PC-3 (cell line): Measurements from ENCODE around the gene FRMD4B.

Source experiments
- EZH2phosphoT487 ChIP-seq: fragments of 300-600 bp; sonication (generic); IDR thresholded peaks from 2 replicates; pipeline ENCODE4 v1.6.1; 2018; ENCODE audit warnings: mild to moderate bottlenecking, antibody characterized with exemption, low read length, borderline replicate concordance
- TF ChIP-seq, protein P1 (sequence below): fragments of 300-600 bp; sonication (generic); conservative IDR thresholded peaks from 2 replicates; pipeline ENCODE4 v1.5.1; 2017; ENCODE audit warnings: antibody characterized with exemption, low read depth, mild to moderate bottlenecking, low read length

DNA sequence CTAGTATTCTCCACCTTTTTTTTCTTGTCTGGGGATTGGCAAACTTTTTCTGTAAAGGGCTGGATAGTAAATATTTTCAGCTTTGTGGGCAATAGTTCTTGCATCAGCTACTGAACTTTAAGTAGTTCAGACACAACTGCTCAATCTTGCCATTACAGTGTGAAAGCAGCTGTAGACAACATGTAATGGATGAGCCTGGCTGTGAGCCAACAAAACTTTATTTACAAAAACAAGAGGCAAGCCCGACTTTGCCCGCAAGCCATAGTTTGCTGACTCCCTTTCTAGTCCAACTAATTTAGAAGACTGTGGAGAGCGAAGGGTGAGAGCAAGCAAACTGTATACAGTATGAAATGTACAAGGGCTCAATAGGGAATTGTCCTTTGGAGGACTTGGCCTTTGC lies 6.2 kb downstream of the FRMD4B start:
- TF ChIP-seq, protein P1, sequence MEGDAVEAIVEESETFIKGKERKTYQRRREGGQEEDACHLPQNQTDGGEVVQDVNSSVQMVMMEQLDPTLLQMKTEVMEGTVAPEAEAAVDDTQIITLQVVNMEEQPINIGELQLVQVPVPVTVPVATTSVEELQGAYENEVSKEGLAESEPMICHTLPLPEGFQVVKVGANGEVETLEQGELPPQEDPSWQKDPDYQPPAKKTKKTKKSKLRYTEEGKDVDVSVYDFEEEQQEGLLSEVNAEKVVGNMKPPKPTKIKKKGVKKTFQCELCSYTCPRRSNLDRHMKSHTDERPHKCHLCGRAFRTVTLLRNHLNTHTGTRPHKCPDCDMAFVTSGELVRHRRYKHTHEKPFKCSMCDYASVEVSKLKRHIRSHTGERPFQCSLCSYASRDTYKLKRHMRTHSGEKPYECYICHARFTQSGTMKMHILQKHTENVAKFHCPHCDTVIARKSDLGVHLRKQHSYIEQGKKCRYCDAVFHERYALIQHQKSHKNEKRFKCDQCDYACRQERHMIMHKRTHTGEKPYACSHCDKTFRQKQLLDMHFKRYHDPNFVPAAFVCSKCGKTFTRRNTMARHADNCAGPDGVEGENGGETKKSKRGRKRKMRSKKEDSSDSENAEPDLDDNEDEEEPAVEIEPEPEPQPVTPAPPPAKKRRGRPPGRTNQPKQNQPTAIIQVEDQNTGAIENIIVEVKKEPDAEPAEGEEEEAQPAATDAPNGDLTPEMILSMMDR: no peak
- no peak for TF ChIP-seq EZH2phosphoT487
